Esophagus squamous epithelium (tissue), 4 donors: Measurements from ENCODE around the gene TOM1.

Experiments used
- POLR2A ChIP-seq, 4 donors: fragments of 450-650 bp; IDR thresholded peaks; one replicate each; pipeline ENCODE4 v1.6.1; 2017; ENCODE audit warnings: antibody characterized with exemption in 4 of 4, mild to moderate bottlenecking in 4 of 4, moderate library complexity in 3 of 4
- TF ChIP-seq, protein P1 (sequence below), 6 experiments: fragments of 450-650 bp in 4 of 6; fragments of 200-600 bp in 2 of 6; sonication (generic) in 2 of 6; IDR thresholded peaks; one replicate each; pipeline ENCODE4 v1.5.1; 2016 to 2019; ENCODE audit warnings: antibody characterized with exemption in 6 of 6, mild to moderate bottlenecking in 4 of 6, moderate library complexity in 4 of 6

DNA sequence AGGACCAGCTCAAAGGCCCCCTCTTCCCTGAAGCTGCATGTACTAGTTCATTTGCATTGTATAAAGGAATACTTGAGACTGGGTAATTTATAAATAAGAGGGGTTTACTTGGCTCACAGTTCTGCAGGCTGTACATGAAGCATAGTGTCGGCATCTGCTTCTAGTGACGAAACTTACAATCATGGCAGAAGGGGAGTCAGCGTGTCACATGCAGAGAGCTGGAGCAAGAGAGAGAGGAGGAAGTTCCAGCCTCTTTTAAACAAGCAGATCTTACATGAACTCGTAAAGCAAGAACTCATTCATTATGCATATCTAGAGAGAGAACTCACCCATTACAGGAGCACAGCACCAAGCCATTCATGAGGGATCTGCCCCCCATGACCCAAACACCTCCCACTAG, 49.5 kb upstream of the TOM1 start:
- TF ChIP-seq, protein P1, sequence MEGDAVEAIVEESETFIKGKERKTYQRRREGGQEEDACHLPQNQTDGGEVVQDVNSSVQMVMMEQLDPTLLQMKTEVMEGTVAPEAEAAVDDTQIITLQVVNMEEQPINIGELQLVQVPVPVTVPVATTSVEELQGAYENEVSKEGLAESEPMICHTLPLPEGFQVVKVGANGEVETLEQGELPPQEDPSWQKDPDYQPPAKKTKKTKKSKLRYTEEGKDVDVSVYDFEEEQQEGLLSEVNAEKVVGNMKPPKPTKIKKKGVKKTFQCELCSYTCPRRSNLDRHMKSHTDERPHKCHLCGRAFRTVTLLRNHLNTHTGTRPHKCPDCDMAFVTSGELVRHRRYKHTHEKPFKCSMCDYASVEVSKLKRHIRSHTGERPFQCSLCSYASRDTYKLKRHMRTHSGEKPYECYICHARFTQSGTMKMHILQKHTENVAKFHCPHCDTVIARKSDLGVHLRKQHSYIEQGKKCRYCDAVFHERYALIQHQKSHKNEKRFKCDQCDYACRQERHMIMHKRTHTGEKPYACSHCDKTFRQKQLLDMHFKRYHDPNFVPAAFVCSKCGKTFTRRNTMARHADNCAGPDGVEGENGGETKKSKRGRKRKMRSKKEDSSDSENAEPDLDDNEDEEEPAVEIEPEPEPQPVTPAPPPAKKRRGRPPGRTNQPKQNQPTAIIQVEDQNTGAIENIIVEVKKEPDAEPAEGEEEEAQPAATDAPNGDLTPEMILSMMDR (IDR thresholded peaks at IDR 0.05), result no peak
- no peak for TF ChIP-seq POLR2A (IDR thresholded peaks at IDR 0.05)
